ENCODE data around the gene PLA2G10. TPM values are rescaled to one million over a fixed set of nuclear protein-coding genes. Genes with fewer than 3 reads are reported as not detected.

PLA2G10 gene
- polyA plus RNA-seq, 1 of the 3 experiments (the other 2 are of a cell fraction): not detected

- peaks cover 38 to 61% of the 10 kb centered on the region in 2 experiments for H3K36me3 ChIP-seq (replicated peaks in 1 of 2; ENCODE audit: control insufficient read depth in 1 of 2, insufficient read depth in 2 of 2, low read length in 1 of 2)
- H3K4me1 ChIP-seq (ENCODE audit: control insufficient read depth in 1 of 2, insufficient read depth in 2 of 2, low read depth in 1 of 2, low read length in 1 of 2): no peaks in the 10 kb centered on the region; a peak in 1 of 4 replicates
- H3F3A ChIP-seq (replicated peaks; ENCODE audit: insufficient read depth): peaks cover 8% of the 10 kb centered on the region
- no peak overlapping the region for H3K4me3 ChIP-seq (ENCODE audit: low read depth in 2 of 2, low read length in 1 of 2)
- ChIA-PET POLR2A (no interaction called here), CTCF (no interaction called here)
- TF ChIP-seq RCOR1 (IDR thresholded peaks at IDR 0.05; ENCODE audit: low read length) (no peak), MEF2A (IDR thresholded peaks at IDR 0.05; ENCODE audit: borderline replicate concordance, low read depth) (no peak), JUND (IDR thresholded peaks at IDR 0.05) (no peak), FOXJ3 (CRISPR knock-in tag; IDR thresholded peaks at IDR 0.05) (no peak), USF1 (IDR thresholded peaks at IDR 0.05; ENCODE audit: borderline replicate concordance, low read depth) (no peak)
- no peak overlapping the region for H3K4me2 ChIP-seq
- H3K79me2 ChIP-seq (ENCODE audit: insufficient read depth): peaks cover 31% of the 10 kb centered on the region
- H3K9me3 ChIP-seq: no peaks in the 10 kb centered on the region
- no peaks in the 10 kb centered on the region for H3K9me2 ChIP-seq
- WGBS (ENCODE audit: low lambda C conversion rate): 92% methylated on average over 2 of the region's 2 CpGs
- H3K9ac ChIP-seq: no peak overlapping the region
- no peak overlapping the region for H2AFZ ChIP-seq (ENCODE audit: low read depth)
- H4K20me1 ChIP-seq (ENCODE audit: insufficient read depth): no peaks in the 10 kb centered on the region
- DNase-seq: no peak
- H3K27me3 ChIP-seq (ENCODE audit: insufficient read depth): no peaks in the 10 kb centered on the region
- no peak overlapping the region for H3K27ac ChIP-seq (ENCODE audit: low read depth in 2 of 2, low read length in 1 of 2)
Measured at GRCh38 chr16:14652726-14653125, 41.4 kb downstream of the PLA2G10 start.

DNA sequence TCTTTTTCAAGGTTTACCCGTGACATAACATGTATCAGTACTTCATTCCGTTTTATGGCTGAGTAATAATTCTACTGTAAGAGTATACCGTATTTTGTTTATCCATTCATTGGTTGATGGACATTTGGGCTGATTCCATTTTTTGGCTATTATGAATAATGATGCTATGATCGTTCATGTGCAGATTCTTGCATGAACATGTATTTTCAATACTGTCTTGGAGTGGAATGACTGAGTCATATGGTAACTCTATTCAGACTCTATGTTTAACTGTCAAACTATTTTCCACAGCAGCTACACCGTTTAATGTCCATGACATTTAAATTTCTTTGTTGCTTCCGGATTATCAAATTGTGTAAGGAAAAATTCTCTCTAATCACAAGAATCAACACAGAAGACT lies 43.5 kb downstream of the PLA2G10 start:
- Histone ChIP-seq H3K4me1 (ENCODE audit: control insufficient read depth in 1 of 2, insufficient read depth in 2 of 2, low read depth in 1 of 2, low read length in 1 of 2) (no peaks in the 10 kb centered on the region), H3K36me3 (replicated peaks in 1 of 2; ENCODE audit: control insufficient read depth in 1 of 2, insufficient read depth in 2 of 2, low read length in 1 of 2) (peaks cover 41 to 56% of the 10 kb centered on the region in 2 experiments), H3K27ac (ENCODE audit: low read depth in 2 of 2, low read length in 1 of 2) (no peak overlapping the region), H3K9ac (no peak overlapping the region), H3K9me3 (no peaks in the 10 kb centered on the region), H3K79me2 (ENCODE audit: insufficient read depth) (peaks cover 51% of the 10 kb centered on the region), H4K20me1 (ENCODE audit: insufficient read depth) (no peaks in the 10 kb centered on the region), H3F3A (replicated peaks; ENCODE audit: insufficient read depth) (peaks cover 10% of the 10 kb centered on the region), H2AFZ (ENCODE audit: low read depth) (no peak overlapping the region), H3K27me3 (ENCODE audit: insufficient read depth) (no peaks in the 10 kb centered on the region), H3K9me2 (no peaks in the 10 kb centered on the region), H3K4me3 (ENCODE audit: low read depth in 2 of 2, low read length in 1 of 2) (no peak overlapping the region), H3K4me2 (no peak overlapping the region)
- ChIA-PET CTCF (no interaction called here), POLR2A (no interaction called here)
- TF ChIP-seq JUND (IDR thresholded peaks at IDR 0.05): no peak
- TF ChIP-seq ZBTB33 (IDR thresholded peaks at IDR 0.05; ENCODE audit: borderline replicate concordance, low read depth): no peak
- TF ChIP-seq GABPA (IDR thresholded peaks at IDR 0.05; ENCODE audit: low read depth): no peak
- TF ChIP-seq GATA2 (CRISPR knock-in tag; IDR thresholded peaks at IDR 0.05): no peak
- no peak for TF ChIP-seq MXI1 (IDR thresholded peaks at IDR 0.05; ENCODE audit: low read depth, low read length)
- WGBS (ENCODE audit: low lambda C conversion rate): 90% methylated on average over 6 of the region's 6 CpGs
- no peak for DNase-seq

DNA sequence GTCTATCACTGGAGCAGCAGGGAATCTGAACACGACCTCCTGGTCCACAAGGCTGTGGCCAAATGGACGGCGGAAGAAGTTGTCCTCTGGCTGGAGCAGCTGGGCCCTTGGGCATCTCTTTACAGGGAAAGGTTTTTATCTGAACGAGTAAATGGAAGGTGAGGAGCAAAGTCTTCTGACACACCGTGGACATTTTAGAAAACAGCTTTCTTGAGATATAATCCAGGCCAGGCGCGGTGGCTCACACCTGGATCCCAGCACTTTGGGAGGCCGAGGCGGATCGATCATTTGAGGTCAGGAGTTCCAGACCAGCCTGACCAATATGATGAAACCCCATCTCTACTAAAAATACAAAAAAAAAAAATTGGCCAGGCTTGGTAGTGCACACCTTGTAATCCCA lies 44.3 kb downstream of the PLA2G10 start:
- DNase-seq: no peak
- Histone ChIP-seq H3K4me3 (ENCODE audit: low read depth in 2 of 2, low read length in 1 of 2) (no peak overlapping the region), H3K36me3 (replicated peaks in 1 of 2; ENCODE audit: control insufficient read depth in 1 of 2, insufficient read depth in 2 of 2, low read length in 1 of 2) (peaks cover 47 to 62% of the 10 kb centered on the region in 2 experiments), H3K79me2 (ENCODE audit: insufficient read depth) (peaks cover 55% of the 10 kb centered on the region), H4K20me1 (ENCODE audit: insufficient read depth) (no peaks in the 10 kb centered on the region), H3K9ac (no peak overlapping the region), H3K27me3 (ENCODE audit: insufficient read depth) (no peaks in the 10 kb centered on the region), H3K4me2 (no peak overlapping the region), H3F3A (replicated peaks; ENCODE audit: insufficient read depth) (peaks cover 10% of the 10 kb centered on the region), H2AFZ (ENCODE audit: low read depth) (no peak overlapping the region), H3K27ac (ENCODE audit: low read depth in 2 of 2, low read length in 1 of 2) (no peak overlapping the region), H3K9me3 (no peaks in the 10 kb centered on the region), H3K4me1 (ENCODE audit: control insufficient read depth in 1 of 2, insufficient read depth in 2 of 2, low read depth in 1 of 2, low read length in 1 of 2) (no peaks in the 10 kb centered on the region), H3K9me2 (no peaks in the 10 kb centered on the region)
- 96% methylated on average over 10 of the region's 10 CpGs for WGBS (ENCODE audit: low lambda C conversion rate)
- no peak for TF ChIP-seq PBX3 (IDR thresholded peaks at IDR 0.05)
- no peak for TF ChIP-seq EP300 (IDR thresholded peaks at IDR 0.05; ENCODE audit: borderline replicate concordance in 1 of 2, low read depth in 1 of 2, low read length in 1 of 2)
- TF ChIP-seq IRF3 (IDR thresholded peaks at IDR 0.05; ENCODE audit: low read depth, low read length): no peak
- TF ChIP-seq TAF1 (IDR thresholded peaks at IDR 0.05; ENCODE audit: borderline replicate concordance, low read depth, low read length): no peak
- CTCF ChIA-PET: no interaction called here
- POLR2A ChIA-PET: no interaction called here
